Measurements from ENCODE around the gene CCDC149. TPM values are rescaled to one million over a fixed set of nuclear protein-coding genes. Genes with fewer than 3 reads are reported as not detected.

CCDC149 gene
- total and polyA plus RNA-seq, 11 donors: 5.8 to 14.7 (median 9.9) TPM

DNA sequence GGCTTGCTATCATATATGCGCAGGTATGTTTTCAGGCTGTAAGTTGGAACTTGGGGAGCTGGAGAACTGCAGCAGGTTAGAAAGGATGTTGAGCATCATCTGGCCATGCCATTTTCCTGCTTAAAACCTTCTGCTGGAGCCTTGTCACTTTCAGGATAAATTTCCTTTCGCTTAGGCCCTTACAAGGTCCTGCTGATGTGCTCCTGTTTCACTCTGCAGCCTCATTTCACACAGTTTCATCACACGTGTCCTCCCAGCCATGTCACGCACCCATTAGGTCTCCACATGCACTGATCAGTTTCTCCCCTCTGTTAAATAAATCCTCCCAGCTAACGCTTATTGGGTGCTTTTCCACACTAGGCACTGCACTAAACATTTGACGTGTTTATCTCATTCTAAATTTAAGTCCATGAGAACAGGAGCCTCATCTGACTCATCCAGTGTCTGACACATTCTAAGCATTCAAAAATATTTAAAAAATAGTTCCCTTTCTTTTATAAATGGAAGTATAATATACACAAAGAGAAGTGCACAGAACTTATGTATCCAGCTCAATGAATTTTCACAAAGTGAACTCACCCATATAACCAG, 102.9 kb downstream of the CCDC149 start:
- 81 to 87% (median 85%) methylated on average over 6 of the region's 6 CpGs for WGBS, 4 donors
- intact Hi-C loops (cut with DNase I): no loop called here

DNA sequence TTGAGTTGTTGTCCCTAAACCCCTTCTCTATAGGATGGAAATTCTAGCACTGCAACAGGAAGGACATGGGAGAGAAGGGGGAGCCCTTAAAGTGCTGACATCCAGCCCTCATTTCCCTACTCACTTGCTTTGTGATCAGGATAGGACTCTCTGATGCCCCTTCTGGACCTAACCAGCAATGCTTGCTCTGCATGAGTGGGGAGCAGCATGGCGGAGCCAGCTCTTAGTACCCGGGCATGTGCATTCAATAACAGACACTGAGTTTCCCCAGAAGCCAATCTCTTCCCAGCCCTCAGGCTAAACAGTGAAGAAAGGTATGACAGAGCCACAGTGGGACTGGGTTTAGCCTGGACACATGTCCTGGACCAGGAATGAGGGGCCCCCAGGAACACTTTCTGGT, 103.5 kb downstream of the CCDC149 start:
- TF ChIP-seq POLR2A (IDR thresholded peaks at IDR 0.05): no peak
- TF ChIP-seq, protein P1, sequence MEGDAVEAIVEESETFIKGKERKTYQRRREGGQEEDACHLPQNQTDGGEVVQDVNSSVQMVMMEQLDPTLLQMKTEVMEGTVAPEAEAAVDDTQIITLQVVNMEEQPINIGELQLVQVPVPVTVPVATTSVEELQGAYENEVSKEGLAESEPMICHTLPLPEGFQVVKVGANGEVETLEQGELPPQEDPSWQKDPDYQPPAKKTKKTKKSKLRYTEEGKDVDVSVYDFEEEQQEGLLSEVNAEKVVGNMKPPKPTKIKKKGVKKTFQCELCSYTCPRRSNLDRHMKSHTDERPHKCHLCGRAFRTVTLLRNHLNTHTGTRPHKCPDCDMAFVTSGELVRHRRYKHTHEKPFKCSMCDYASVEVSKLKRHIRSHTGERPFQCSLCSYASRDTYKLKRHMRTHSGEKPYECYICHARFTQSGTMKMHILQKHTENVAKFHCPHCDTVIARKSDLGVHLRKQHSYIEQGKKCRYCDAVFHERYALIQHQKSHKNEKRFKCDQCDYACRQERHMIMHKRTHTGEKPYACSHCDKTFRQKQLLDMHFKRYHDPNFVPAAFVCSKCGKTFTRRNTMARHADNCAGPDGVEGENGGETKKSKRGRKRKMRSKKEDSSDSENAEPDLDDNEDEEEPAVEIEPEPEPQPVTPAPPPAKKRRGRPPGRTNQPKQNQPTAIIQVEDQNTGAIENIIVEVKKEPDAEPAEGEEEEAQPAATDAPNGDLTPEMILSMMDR (IDR thresholded peaks at IDR 0.05): peak in 2 of 12 donors; percentile 8 to 14
- Histone ChIP-seq H3K4me1 (peaks cover 0 to 9% (median 0%) of the 10 kb centered on the region in 12 donors), H3K36me3 (peaks cover 0 to 35% (median 11%) of the 10 kb centered on the region in 9 donors), H3K27me3 (no peaks in the 10 kb centered on the region), H3K9me3 (peaks cover 0 to 6% (median 0%) of the 10 kb centered on the region in 12 donors), H3K4me3 (no peak overlapping the region), H3K27ac (peak overlapping the region in 1 of 12 donors; percentile 5)
- ATAC-seq: peak in 3 of 4 donors; percentile 10 to 44 (median 43)
- intact Hi-C loops (cut with DNase I): no loop called here
- no peak for DNase-seq
- WGBS, 4 donors: 90 to 100% (median 96%) methylated on average over 2 of the region's 2 CpGs

More for the DNA sequence above, 102.9 kb downstream of the CCDC149 start:
- Histone ChIP-seq H3K4me3 (no peak overlapping the region), H3K27ac (peak overlapping the region in 1 of 12 donors; percentile 5), H3K27me3 (no peaks in the 10 kb centered on the region), H3K4me1 (peaks cover 0 to 8% (median 0%) of the 10 kb centered on the region in 12 donors), H3K36me3 (peaks cover 0 to 39% (median 11%) of the 10 kb centered on the region in 9 donors), H3K9me3 (peaks cover 0 to 6% (median 0%) of the 10 kb centered on the region in 12 donors)
- ATAC-seq: peak in 2 of 4 donors; percentile 53 to 60
- no peak for DNase-seq
- no peak for TF ChIP-seq POLR2A (IDR thresholded peaks at IDR 0.05)
- TF ChIP-seq, protein P1 (IDR thresholded peaks at IDR 0.05): no peak

DNA sequence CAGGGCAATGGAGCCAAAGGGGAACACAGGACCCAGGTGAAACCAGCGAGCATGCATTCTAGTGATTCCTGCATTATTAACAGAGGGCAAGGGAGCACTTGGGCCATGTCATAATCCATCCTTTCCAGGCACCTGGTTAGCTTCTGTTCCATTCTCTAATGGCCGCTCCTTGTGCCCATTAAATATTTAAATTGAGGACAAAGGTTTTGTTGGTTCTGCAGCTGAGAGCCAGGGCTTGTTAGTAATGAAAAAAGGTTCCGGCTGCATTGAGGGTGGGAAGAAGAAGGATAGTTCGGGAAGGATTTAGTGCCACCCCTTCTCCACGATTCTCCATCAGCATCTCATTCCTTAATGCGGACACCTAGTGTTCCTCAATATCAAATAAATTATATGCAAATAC, 103.9 kb downstream of the CCDC149 start:
- intact Hi-C loops (cut with DNase I): no loop called here
- H3K36me3 ChIP-seq: peaks cover 0 to 33% (median 11%) of the 10 kb centered on the region in 9 donors

DNA sequence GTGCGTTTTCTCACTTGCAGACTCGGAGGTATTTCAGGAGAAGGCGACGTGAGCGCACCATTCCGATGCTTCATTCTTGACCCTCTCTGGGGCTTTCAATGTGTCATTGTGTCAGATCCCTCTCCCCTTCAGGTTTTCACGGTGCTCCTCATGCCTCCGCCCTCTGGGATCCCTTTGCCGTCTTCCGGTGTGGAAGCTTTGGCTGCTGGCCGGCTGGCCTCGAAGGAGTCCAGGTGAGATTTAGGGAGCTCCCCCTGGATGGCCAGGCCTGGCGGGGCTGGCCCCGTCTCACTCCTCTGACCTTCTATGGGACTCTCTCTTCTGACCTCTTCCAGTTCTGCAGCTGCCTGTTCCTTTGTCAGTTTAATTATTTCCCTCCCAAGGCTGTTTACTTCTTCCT, 104.6 kb downstream of the CCDC149 start:
- H3K9me3 ChIP-seq: peaks cover 0 to 6% (median 0%) of the 10 kb centered on the region in 12 donors
- 90 to 93% (median 92%) methylated on average over 14 of the region's 14 CpGs for WGBS, 4 donors
- no peaks in the 10 kb centered on the region for H3K27me3 ChIP-seq
- H3K27ac ChIP-seq: no peak overlapping the region
- DNase-seq: no peak
- H3K4me1 ChIP-seq: peaks cover 0 to 9% (median 0%) of the 10 kb centered on the region in 12 donors
- H3K4me3 ChIP-seq: no peak overlapping the region
- peaks cover 0 to 31% (median 11%) of the 10 kb centered on the region in 9 donors for H3K36me3 ChIP-seq
- no peak for TF ChIP-seq POLR2A (IDR thresholded peaks at IDR 0.05)
- TF ChIP-seq, protein P1 (IDR thresholded peaks at IDR 0.05): no peak
- intact Hi-C loops (cut with DNase I): no loop called here
- ATAC-seq: no peak

More for the DNA sequence above, 103.9 kb downstream of the CCDC149 start:
- TF ChIP-seq, protein P1 (IDR thresholded peaks at IDR 0.05): no peak
- no peak for TF ChIP-seq POLR2A (IDR thresholded peaks at IDR 0.05)
- H3K27ac ChIP-seq: no peak overlapping the region
- no peak for DNase-seq
- no peaks in the 10 kb centered on the region for H3K27me3 ChIP-seq
- H3K4me1 ChIP-seq: peaks cover 0 to 9% (median 0%) of the 10 kb centered on the region in 12 donors
- no peak overlapping the region for H3K4me3 ChIP-seq
- H3K9me3 ChIP-seq: peaks cover 0 to 6% (median 0%) of the 10 kb centered on the region in 12 donors
- WGBS, 4 donors: 95 to 98% (median 96%) methylated on average over 6 of the region's 6 CpGs
- ATAC-seq: no peak

Measured in heart left ventricle (tissue), 16 donors.